Activated CD4-positive, alpha-beta memory T cell treated with anti-CD3 and anti-CD28 coated beads, Interleukin-2, amount 10 ng/mL, durations not matched to agents 7 days and 5 days (primary cell): Measurements from ENCODE around the gene INTS14. TPM values are rescaled to one million over a fixed set of nuclear protein-coding genes. Genes with fewer than 3 reads are reported as not detected.

ENCODE experiments used
- CTCF ChIA-PET: fragments of 350-600 bp; sonication (Branson Sonifier 250); formaldehyde crosslinking; loops from one replicate; lab custom pipeline; 2021; ENCODE audit warnings: antibody characterized with exemption, inconsistent platforms; lab: Charles Lee
- POLR2A ChIA-PET: fragments of 350-600 bp; sonication (Branson Sonifier 250); formaldehyde crosslinking; loops from one replicate; lab custom pipeline; 2021; ENCODE audit warnings: antibody characterized with exemption; lab: Charles Lee
- DNase-seq: peaks from one replicate; pipeline ENCODE4 v3.0.0-alpha.2; 2020
- H3K27ac Mint-ChIP-seq: one replicate; pipeline ENCODE4 v1.8.0; 2021; ENCODE audit warnings: mild to moderate bottlenecking, mixed read lengths
- H3K27me3 Mint-ChIP-seq: one replicate; pipeline ENCODE4 v1.8.0; 2021; ENCODE audit warnings: mixed read lengths
- H3K36me3 Mint-ChIP-seq: one replicate; pipeline ENCODE4 v1.8.0; 2021; ENCODE audit warnings: low read depth, mixed read lengths
- H3K4me1 Mint-ChIP-seq: one replicate; pipeline ENCODE4 v1.8.0; 2021; ENCODE audit warnings: mixed read lengths
- H3K4me3 Mint-ChIP-seq: one replicate; pipeline ENCODE4 v1.8.0; 2021; ENCODE audit warnings: mild to moderate bottlenecking, mixed read lengths
- H3K9me3 Mint-ChIP-seq: one replicate; pipeline ENCODE4 v1.8.0; 2021; ENCODE audit warnings: mixed read lengths
- total RNA-seq, 2 experiments: library from RNA; stranded (reverse); gene quantifications; one replicate each; pipeline ENCODE4 v1.2.3, GENCODE V29; 2021

Gene INTS14
- total RNA-seq, 2 experiments from 2014 or later: 35.8 to 41.6 TPM

DNA sequence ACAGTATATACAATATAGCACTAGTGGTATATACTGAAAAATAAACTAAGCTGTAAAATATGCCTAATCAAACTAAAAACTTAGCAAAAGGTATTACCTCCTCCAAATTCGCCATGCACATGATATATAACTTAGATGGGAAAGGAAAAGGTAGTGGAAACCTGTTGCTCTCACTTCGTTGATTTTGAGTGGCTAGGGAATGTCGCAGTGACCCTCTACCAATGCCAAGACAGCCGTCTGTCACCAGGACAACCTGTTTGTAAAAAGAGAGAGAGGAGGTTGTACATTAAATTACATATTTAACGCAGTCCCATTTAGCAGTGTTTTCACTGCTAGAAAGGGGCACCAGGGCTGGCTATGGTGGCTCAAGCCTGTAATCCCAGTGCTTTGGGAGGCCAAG lies 11.3 kb downstream of the INTS14 start:
- H3K27ac Mint-ChIP-seq: no peak overlapping the region

DNA sequence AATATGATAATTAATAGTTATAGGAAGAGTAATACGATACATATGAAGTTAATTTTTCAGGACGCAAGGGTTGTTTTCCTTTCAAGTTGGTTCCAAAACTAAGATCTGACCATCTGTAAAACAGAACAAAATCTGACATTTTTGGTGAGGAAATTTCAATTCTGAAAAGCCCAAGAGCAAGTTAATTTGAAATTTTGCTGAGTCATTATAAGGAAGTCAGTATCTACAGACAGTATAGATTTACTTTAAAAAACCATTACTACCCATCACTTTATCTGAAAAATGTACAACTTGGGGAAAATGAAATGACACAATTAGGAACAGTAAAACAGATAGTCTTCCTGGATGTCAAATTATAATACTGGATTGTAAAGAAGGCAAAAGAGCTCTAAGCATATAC lies 12.5 kb downstream of the INTS14 start:
- no peak for DNase-seq
- Mint-ChIP-seq H3K9me3 (no peaks in the 10 kb centered on the region), H3K27ac (no peak overlapping the region), H3K27me3 (no peaks in the 10 kb centered on the region), H3K36me3 (peaks cover 31% of the 10 kb centered on the region), H3K4me3 (no peak overlapping the region), H3K4me1 (peaks cover 5% of the 10 kb centered on the region)
- CTCF ChIA-PET: no interaction called here
- POLR2A ChIA-PET: interaction anchor here (1.6 kb wide), 1 partner anchor 12 kb away, joined by 7 read pairs; the partner anchor contains the start of gene INTS14

More for the DNA sequence above, 11.3 kb downstream of the INTS14 start:
- H3K27me3 Mint-ChIP-seq: no peaks in the 10 kb centered on the region
- peaks cover 5% of the 10 kb centered on the region for H3K4me1 Mint-ChIP-seq
- CTCF ChIA-PET: no interaction called here
- H3K4me3 Mint-ChIP-seq: no peak overlapping the region
- H3K36me3 Mint-ChIP-seq: peaks cover 32% of the 10 kb centered on the region
- DNase-seq: no peak
- POLR2A ChIA-PET: interaction anchor here (1.6 kb wide), 1 partner anchor 11 kb away, joined by 7 read pairs; the partner anchor contains the start of gene INTS14
- no peaks in the 10 kb centered on the region for H3K9me3 Mint-ChIP-seq

DNA sequence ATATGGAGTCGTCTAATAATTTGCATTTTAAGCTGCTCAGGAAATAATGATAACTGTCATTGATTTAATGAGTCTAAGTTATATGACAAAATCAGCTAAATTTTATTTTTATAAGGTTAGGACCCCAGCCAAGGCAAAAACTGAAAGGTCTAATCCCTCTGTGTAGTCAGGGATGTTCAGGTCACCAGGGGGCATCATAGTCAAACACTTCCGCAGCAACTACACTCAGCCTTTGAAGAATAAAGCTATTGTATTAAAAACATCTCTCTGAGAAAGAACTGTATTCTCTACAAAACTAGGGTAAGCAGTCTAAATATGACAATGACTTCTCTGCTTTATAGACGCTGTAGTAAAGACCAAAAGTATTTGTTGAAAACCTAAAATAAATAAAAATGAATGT lies 15.0 kb downstream of the INTS14 start:
- Mint-ChIP-seq H3K27me3 (no peaks in the 10 kb centered on the region), H3K27ac (no peak overlapping the region), H3K4me1 (peaks cover 5% of the 10 kb centered on the region), H3K36me3 (peaks cover 34% of the 10 kb centered on the region), H3K9me3 (no peaks in the 10 kb centered on the region), H3K4me3 (no peak overlapping the region)
- no peak for DNase-seq
- CTCF ChIA-PET: interaction anchor here (0.6 to 1.5 kb wide), 6 partner anchors 15 to 267 kb away, joined by 3 to 7 read pairs (median 4); partner anchors contain the start of gene INTS14
- POLR2A ChIA-PET: interaction anchor here (1.1 to 2.4 kb wide), 3 partner anchors 15 to 273 kb away, joined by 3 to 8 read pairs (median 3); partner anchors contain the start of genes INTS14 and RAB11A

DNA sequence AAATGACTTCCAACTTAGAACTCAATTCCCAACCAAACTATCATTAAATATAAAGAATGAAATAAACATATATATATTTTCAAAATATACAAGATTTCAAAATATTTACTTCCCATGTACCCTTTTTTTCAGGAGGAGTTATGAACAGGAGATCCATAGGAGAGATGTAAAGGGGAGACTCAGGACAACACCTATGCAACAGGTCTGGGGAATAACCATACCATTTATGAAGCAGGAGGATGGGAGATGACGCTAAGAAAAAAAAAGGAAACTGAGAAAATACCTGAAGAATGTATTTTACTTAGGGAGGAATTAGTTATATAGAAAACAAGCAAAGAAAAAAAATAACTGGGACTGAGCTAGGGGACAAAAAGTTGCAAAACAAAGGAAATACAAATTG lies 23.8 kb downstream of the INTS14 start:
- Mint-ChIP-seq H3K9me3 (no peaks in the 10 kb centered on the region), H3K4me1 (peaks cover 26% of the 10 kb centered on the region), H3K27ac (no peak overlapping the region), H3K4me3 (no peak overlapping the region), H3K36me3 (peaks cover 67% of the 10 kb centered on the region), H3K27me3 (no peaks in the 10 kb centered on the region)
- no peak for DNase-seq
- ChIA-PET POLR2A (interaction anchor here (0.7 kb wide), 1 partner anchor 24 kb away, joined by 3 read pairs; the partner anchor contains the start of gene INTS14), CTCF (no interaction called here)

DNA sequence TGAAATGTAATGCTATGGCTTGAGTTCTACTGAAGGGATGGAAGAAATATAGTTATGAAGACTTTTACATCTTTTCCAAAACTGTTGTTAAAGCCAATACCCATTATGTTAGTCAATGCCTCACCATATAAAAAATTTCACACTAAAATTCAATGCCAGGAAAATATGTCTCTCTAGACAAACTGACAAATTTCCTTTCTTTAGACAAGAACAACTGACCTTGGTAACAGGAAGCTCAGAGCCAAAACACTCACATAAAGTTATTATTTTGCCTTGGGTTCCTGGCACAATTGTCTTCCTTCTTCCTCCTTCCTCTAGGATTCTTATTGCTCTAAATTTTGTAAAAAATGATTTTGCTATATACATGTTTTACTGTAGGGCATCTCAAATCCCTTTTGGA lies 26.7 kb downstream of the INTS14 start:
- peaks cover 28% of the 10 kb centered on the region for H3K4me1 Mint-ChIP-seq
- no peak for DNase-seq
- H3K4me3 Mint-ChIP-seq: no peak overlapping the region
- no peaks in the 10 kb centered on the region for H3K27me3 Mint-ChIP-seq
- CTCF ChIA-PET: interaction anchor here (1.0 kb wide), 1 partner anchor 272 kb away, joined by 5 read pairs; no protein-coding TSS in a partner anchor
- POLR2A ChIA-PET: interaction anchor here (1.1 to 1.6 kb wide), 3 partner anchors 27 to 55 kb away, joined by 3 to 5 read pairs (median 3); partner anchors contain the start of gene INTS14
- H3K36me3 Mint-ChIP-seq: peaks cover 67% of the 10 kb centered on the region
- no peaks in the 10 kb centered on the region for H3K9me3 Mint-ChIP-seq
- H3K27ac Mint-ChIP-seq: peak overlapping the region; percentile 72

DNA sequence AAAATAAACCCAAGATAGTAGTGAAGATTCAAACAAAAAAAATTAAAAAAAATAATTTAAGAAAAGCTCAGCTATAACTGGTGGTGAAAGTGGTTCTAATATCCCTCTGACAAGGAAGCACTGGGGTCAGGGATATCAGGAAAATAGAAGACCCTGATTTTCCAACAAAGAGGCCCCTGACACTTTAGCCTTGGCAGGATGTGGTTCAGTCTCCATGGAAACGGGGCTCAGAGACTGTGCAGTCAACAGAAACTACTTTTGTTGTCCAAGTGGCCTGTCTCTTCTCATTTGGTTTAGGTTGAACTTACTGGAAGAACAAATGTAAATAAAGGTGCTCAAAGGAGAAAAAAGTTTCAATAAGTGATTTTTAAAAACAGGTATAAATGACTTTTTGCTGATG lies 27.2 kb downstream of the INTS14 start:
- peak overlapping the region; percentile 72 for H3K27ac Mint-ChIP-seq
- DNase-seq: peak; percentile 70
- ChIA-PET POLR2A (interaction anchor here (1.3 to 1.6 kb wide), 2 partner anchors 27 to 54 kb away, joined by 3 to 5 read pairs; partner anchors contain the start of gene INTS14), CTCF (no interaction called here)
- H3K9me3 Mint-ChIP-seq: no peaks in the 10 kb centered on the region
- H3K36me3 Mint-ChIP-seq: peaks cover 72% of the 10 kb centered on the region
- peaks cover 30% of the 10 kb centered on the region for H3K4me1 Mint-ChIP-seq
- H3K4me3 Mint-ChIP-seq: no peak overlapping the region
- no peaks in the 10 kb centered on the region for H3K27me3 Mint-ChIP-seq

DNA sequence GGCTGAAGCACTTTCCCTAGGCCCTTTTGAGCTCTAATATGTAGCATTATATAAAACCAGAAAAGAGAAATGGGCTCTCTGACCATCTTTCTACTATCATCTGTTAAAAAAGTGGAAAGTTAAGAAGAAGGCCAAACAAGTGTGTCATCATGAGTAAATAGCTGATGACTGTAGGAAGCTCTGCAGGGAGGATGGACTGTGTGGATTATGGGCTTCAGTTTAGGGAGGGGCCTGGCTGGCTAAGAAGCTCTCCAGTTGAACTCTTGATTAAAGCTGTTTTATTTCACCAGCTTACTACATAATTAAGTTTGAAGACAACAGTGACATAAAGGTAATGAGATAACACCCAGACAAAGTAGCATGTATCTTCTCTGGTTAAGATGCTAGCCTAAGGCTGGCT lies 30.6 kb downstream of the INTS14 start:
- Mint-ChIP-seq H3K36me3 (peaks cover 73% of the 10 kb centered on the region), H3K4me1 (peaks cover 27% of the 10 kb centered on the region), H3K27me3 (no peaks in the 10 kb centered on the region), H3K4me3 (no peak overlapping the region), H3K27ac (peak overlapping the region; percentile 32), H3K9me3 (no peaks in the 10 kb centered on the region)
- no peak for DNase-seq
- POLR2A ChIA-PET: interaction anchor here (1.3 kb wide), 1 partner anchor 289 kb away, joined by 4 read pairs; the partner anchor contains the start of gene RAB11A
- CTCF ChIA-PET: interaction anchor here (1.0 to 1.2 kb wide), 2 partner anchors 30 to 64 kb away, joined by 3 read pairs; partner anchors contain the start of gene INTS14

DNA sequence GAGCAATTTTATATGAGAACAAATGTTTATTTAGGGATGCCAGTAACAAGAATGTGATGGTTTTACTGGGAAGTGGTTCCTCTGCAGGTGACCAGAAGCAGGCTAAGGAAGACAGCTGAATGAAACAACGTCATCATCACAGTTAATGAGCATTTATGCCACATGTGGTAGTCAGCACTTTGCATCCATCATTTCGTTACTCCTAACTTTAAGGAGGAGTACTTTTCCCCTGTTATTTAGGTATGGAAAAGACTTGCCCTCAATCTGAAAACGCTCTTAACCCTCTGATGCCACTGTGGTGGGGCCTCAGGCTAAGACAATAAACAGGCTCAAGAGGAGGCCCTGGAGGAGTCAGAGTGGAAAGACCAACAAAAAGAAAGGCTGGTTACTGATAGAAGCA lies 31.2 kb downstream of the INTS14 start:
- Mint-ChIP-seq H3K27ac (no peak overlapping the region), H3K4me1 (peaks cover 26% of the 10 kb centered on the region), H3K27me3 (no peaks in the 10 kb centered on the region), H3K9me3 (no peaks in the 10 kb centered on the region), H3K36me3 (peaks cover 72% of the 10 kb centered on the region), H3K4me3 (no peak overlapping the region)
- ChIA-PET CTCF (interaction anchor here (1.0 to 1.2 kb wide), 3 partner anchors 11 to 63 kb away, joined by 3 read pairs; partner anchors contain the start of gene INTS14), POLR2A (interaction anchor here (1.3 to 2.8 kb wide), 3 partner anchors 11 to 289 kb away, joined by 4 to 7 read pairs (median 5); partner anchors contain the start of genes INTS14 and RAB11A)
- no peak for DNase-seq

DNA sequence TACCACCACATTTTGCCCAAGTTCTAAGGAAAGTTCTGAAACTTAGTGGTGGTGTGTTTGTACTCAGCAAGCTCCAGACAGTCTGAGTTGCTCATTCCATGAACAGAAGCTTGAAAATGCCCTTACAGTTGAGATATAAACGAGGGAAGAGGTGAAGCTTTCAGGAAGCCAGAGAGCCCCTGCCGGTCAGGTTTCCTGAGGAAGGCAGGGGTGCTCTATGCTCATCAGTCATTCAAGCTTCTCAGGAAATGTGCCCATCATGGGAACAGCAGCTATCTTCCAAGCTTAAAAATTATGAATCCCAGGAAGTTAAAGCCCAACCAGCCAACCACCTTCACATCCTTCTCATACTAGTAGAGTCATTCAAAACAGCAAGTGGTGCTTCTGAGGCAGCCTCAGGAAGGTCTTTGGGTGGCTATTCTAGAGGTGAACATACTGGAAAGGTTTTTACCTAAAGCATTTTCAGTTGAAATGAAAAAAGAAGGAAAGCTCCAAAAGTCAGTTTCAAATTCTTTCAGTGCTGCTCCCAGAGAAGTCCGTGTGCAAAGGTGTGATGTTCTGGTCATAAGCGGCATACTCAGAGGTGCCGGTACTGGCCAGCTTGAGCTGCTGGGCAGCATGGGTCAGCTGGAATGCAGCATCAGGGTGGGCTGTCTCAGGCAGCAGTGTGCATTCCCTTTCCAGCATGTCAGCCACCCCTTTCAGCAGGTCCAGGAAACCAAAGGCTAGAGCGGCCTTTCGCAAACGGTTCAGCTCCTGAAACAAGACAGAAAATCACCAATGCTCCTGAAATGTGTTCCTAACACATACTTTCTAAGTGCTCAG lies 31.8 kb downstream of the INTS14 start:
- POLR2A ChIA-PET: interaction anchor here (1.0 to 2.8 kb wide), 3 partner anchors 12 to 926 kb away, joined by 5 to 7 read pairs (median 5); partner anchors contain the start of genes INTS14, RPL4 and ZWILCH
- DNase-seq: no peak
- H3K9me3 Mint-ChIP-seq: no peaks in the 10 kb centered on the region
- peaks cover 65% of the 10 kb centered on the region for H3K36me3 Mint-ChIP-seq
- H3K4me1 Mint-ChIP-seq: peaks cover 19% of the 10 kb centered on the region
- CTCF ChIA-PET: interaction anchor here (1.1 kb wide), 1 partner anchor 12 kb away, joined by 3 read pairs; no protein-coding TSS in a partner anchor
- H3K27ac Mint-ChIP-seq: peak overlapping the region; percentile 13
- no peak overlapping the region for H3K4me3 Mint-ChIP-seq
- H3K27me3 Mint-ChIP-seq: no peaks in the 10 kb centered on the region

DNA sequence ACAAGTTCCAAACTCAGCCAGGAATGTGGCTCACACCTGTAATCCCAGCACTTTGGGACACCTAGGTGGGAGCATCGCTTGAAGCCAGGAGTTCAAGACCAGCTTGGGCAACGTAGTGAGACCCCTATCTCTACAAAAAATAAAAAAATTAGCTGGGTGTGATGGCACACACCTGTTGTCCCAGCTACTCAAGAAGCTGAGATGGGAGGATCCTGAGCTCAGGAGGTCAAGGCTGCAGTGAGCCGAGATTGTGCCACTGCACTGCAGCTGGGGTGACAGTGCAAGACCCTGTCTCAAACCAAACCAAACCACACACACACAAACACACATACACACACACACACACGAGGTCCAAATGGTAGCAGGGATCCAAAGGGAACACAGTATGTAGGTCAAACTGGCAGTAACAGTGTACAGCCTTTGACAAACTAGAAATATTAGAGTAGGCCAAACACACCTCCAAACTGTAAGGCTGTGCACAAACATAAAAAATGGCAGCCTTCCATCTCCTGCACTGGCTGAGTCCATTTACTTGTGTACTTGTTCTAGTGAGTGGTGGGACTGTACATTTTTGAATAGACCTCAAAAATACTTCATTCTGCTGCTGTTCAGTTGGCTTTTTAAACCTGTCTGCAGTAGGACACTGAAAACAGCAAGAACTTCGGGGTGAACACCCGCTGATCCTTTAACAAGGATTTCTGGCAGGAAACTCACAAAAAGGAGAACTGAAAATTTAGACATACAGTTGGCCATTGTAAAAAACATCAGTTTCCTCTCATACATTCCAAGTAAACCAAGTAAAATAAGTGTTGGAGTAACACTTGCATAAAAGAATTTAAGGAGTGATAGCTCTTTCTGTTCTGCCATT lies 33.6 kb downstream of the INTS14 start:
- Mint-ChIP-seq H3K27me3 (no peaks in the 10 kb centered on the region), H3K9me3 (no peaks in the 10 kb centered on the region), H3K36me3 (peaks cover 49% of the 10 kb centered on the region), H3K27ac (no peak overlapping the region), H3K4me3 (no peak overlapping the region), H3K4me1 (peaks cover 5% of the 10 kb centered on the region)
- POLR2A ChIA-PET: interaction anchor here (2.8 kb wide), 1 partner anchor 34 kb away, joined by 7 read pairs; the partner anchor contains the start of gene INTS14
- CTCF ChIA-PET: no interaction called here
- no peak for DNase-seq

DNA sequence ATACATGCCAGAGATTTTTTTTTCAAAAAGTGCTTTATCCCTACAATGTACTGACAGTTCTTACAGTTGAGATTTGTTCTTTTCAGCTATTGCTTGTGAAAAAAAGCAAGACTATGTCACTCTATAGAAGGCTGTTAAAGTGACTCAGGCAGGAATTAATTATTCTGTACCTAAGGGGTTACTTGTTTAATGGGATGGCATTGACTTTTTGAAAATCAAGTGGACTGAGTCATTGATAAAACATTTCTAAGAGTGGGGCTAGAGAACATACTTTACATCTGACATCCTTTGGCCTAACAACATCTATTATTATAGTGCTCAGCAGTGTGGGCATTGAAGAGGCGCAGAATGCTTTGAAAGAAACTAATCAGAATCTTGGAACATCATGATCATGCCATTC lies 34.3 kb downstream of the INTS14 start:
- no peak overlapping the region for H3K4me3 Mint-ChIP-seq
- DNase-seq: no peak
- H3K9me3 Mint-ChIP-seq: no peaks in the 10 kb centered on the region
- H3K4me1 Mint-ChIP-seq: peaks cover 4% of the 10 kb centered on the region
- no peak overlapping the region for H3K27ac Mint-ChIP-seq
- ChIA-PET POLR2A (no interaction called here), CTCF (no interaction called here)
- peaks cover 46% of the 10 kb centered on the region for H3K36me3 Mint-ChIP-seq
- H3K27me3 Mint-ChIP-seq: no peaks in the 10 kb centered on the region

DNA sequence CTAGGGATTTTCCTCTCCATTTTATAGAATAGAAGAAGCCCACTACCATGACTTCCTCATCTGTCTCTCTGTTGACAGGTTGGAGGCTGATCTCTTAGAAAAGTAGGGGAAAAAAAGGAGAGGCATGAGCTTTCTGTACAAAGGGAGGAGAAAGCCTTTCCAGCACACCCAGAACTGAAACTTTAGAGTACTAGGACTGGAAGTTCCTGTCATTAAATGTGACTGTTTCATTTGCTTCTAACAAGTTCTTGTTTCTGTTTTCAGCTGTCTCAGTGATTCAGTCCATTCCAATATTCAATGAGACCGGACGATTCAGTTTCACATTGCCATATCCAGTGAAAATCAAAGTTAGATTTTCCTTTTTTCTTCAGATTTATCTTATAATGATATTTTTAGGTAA lies 39.0 kb downstream of the INTS14 start:
- Mint-ChIP-seq H3K27me3 (no peaks in the 10 kb centered on the region), H3K4me3 (no peak overlapping the region), H3K36me3 (peaks cover 22% of the 10 kb centered on the region), H3K27ac (no peak overlapping the region), H3K9me3 (no peaks in the 10 kb centered on the region), H3K4me1 (no peaks in the 10 kb centered on the region)
- POLR2A ChIA-PET: no interaction called here
- DNase-seq: no peak
- CTCF ChIA-PET: interaction anchor here (1.3 kb wide), 1 partner anchor 10 kb away, joined by 4 read pairs; no protein-coding TSS in a partner anchor
